Fibroblast of villous mesenchyme (primary cell): Measurements from ENCODE around the gene TFAP2B. TPM values are rescaled to one million over a fixed set of nuclear protein-coding genes. Genes with fewer than 3 reads are reported as not detected.

Experiments
- DNase-seq: peaks from one replicate; pipeline ENCODE4 v3.0.0-alpha.2; 2010; ENCODE audit warnings: low read depth
- H3K4me3 ChIP-seq: 2 replicates; pipeline ENCODE4 v1.5.1; 2011; ENCODE audit warnings: low read depth, mild to moderate bottlenecking, low read length
- CTCF ChIP-seq: IDR thresholded peaks from 2 replicates; pipeline ENCODE4 v1.5.1; 2012; ENCODE audit warnings: low read depth, mild to moderate bottlenecking, low read length; ENCODE audit not compliant: insufficient read depth
- total RNA-seq: library from RNA; depleted of rRNA; stranded (reverse); fragments of >200 nt; gene quantifications from 2 replicates; pipeline ENCODE4 v1.2.3, GENCODE V29; 2012

The TFAP2B gene
- total RNA-seq, 1 donor: not detected

GRCh38 chr6:50823094-50823920 lies 4.6 kb downstream of the TFAP2B start:
- H3K4me3 ChIP-seq: no peak overlapping the region
- no peak for DNase-seq
- no peak for TF ChIP-seq CTCF

GRCh38 chr6:50824552-50824951 lies 5.9 kb downstream of the TFAP2B start:
- DNase-seq: no peak
- no peak overlapping the region for H3K4me3 ChIP-seq
- TF ChIP-seq CTCF: no peak

GRCh38 chr6:50825375-50826036 lies 6.8 kb downstream of the TFAP2B start:
- no peak for TF ChIP-seq CTCF
- DNase-seq: no peak
- no peak overlapping the region for H3K4me3 ChIP-seq

- no peak for TF ChIP-seq CTCF
- no peak overlapping the region for H3K4me3 ChIP-seq
- DNase-seq: no peak
These were observed 7.5 kb downstream of the TFAP2B start for GRCh38 chr6:50826037-50826761.

- no peak overlapping the region for H3K4me3 ChIP-seq
- TF ChIP-seq CTCF: no peak
- DNase-seq: no peak
These were observed 8.1 kb downstream of the TFAP2B start for GRCh38 chr6:50826803-50827202.

GRCh38 chr6:50829049-50829448 lies 10.4 kb downstream of the TFAP2B start:
- H3K4me3 ChIP-seq: no peak overlapping the region
- no peak for TF ChIP-seq CTCF
- no peak for DNase-seq
